NCI-H2029 (cell line): ENCODE results near the gene LENG9.

Experiments used
- DNase-seq: peaks from one replicate; lab custom pipeline; 2025; lab: John Stamatoyannopoulos, UW

LENG9 gene

DNA sequence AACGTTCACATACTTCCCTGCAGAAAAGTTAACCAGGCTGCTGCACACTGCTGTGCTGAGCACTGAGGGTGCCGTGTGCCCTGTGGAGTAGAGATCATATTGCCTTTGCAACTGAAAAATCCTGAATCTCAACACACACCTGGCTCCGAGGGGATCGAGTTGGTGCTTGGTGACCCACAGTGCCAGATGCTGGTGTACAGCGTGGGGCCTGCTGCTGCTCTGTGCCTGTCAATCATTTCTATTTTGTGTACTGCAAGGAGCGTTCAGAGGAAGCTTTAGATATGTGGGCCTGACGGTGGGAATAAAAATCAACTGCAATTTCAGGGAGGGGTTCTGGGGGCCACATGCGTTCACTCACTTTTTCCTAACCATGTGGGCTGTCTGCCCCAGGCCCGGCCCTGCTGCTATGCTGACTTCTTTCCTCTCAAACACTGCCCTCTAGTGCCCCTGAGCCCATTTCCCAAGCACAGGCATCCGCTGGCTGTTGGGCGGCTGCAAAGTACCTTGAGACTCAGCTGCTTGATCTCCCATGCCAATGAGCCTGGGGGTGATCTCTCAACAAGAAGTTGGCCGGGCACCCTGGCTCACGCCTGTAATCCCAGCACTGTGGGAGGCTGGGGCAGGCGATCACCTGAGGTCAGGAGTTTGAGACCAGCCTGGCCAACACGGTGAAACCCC is 24.3 kb downstream of the LENG9 start:
- no peak for DNase-seq

- DNase-seq, result no peak
These were observed 26.8 kb downstream of the LENG9 start for GRCh38 chr19:54436628-54437252.

DNA sequence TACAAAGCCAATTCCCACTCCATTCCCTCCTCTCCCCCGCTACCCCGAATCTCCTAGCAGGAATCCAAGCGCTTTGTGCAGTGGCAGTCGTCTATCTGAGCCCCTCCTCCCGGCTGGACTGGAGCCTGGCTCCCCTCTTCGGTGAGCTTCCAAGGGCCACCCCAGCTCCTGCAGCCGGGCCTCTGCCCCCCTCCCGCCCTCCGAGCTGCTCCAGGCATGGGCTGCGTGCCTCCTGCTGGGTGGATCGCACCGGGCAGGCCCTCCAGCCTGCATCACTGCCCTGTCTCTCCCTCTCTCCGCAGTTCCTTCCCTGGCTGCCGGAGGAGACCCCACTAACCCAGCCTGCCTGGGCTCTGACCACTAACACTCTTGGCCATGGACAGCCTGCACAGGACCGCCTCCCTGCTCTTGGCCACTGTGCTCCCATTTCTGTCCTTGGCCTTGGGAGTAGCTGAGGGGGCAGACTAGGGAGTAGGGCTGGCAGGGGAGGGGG is 27.5 kb downstream of the LENG9 start:
- no peak for DNase-seq

DNA sequence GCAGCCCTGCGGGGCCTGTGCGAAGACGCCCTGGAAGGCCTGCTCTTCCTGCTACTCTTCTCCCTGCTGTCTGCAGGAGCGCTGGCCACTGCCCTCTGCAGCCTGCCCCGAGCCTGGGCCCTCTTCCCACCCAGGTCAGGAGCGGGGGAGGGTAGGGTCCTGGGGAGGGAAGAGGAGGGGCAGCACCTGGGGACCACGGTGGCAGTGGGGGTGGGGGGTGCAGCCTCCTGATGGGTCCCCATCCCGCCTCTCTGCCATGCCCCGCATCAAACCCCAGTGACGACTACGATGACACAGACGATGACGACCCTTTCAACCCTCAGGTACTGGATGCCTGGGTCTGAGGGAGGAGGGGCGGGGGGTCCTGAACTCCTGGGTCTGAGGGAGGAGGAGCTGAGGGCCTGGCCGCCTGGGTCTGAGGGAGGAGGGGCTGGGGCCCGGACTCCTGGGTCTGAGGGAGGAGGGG is 28.0 kb downstream of the LENG9 start:
- no peak for DNase-seq

- no peak for DNase-seq
These were observed 28.7 kb downstream of the LENG9 start for GRCh38 chr19:54434873-54435214.

- no peak for DNase-seq
These were observed 29.3 kb downstream of the LENG9 start for GRCh38 chr19:54434112-54434872.

- no peak for DNase-seq
These were observed 29.9 kb downstream of the LENG9 start for GRCh38 chr19:54433697-54434096.

GRCh38 chr19:54432144-54432738 is 31.3 kb downstream of the LENG9 start:
- DNase-seq, result no peak

GRCh38 chr19:54431255-54431838 is 32.2 kb downstream of the LENG9 start:
- DNase-seq, result peak; percentile 84

GRCh38 chr19:54430306-54431254 is 33.0 kb downstream of the LENG9 start:
- DNase-seq, result no peak

- no peak for DNase-seq
These were observed 33.9 kb downstream of the LENG9 start for GRCh38 chr19:54429545-54430227.

GRCh38 chr19:54429176-54429495 is 34.4 kb downstream of the LENG9 start:
- no peak for DNase-seq

DNA sequence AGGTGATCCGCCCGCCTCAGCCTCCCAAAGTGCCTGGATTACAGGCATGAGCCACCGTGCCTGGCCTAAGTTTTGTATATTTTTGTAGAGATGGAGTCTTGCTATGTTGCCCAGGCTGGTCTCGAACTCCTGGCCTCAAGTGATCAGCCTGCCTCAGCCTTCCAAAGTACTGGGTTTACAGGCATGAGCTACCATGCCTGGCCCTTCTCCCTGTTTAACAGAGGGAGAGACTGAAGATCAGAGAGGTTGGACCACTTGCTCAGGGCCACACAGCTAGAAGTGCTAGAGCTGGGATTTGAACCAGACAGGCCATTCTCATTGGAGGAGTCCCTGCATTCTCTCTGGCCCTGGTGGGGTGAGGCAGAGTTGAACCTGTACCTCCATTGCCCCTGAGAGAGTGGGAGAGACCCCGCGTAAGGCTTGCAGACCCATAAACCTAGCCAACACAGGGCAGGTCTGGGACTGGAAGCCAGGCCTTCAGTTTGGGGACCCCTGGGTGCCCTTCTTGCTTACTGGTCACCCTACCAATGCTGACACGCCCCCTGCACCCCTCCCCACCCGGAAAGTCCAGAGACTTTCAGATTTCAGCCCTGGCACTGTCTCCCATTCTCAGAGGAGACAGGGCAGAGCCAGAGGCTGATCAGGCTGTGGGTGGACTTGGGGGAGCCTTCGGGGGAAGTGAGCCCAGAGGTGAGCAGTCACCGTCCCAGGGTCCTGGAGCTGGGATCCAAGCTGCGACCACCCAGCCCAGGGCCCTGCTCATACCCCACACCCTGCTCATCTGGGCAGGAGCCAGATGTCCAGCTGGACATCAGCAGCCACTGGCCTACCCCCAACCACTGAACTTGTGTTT is 35.0 kb downstream of the LENG9 start:
- DNase-seq, result no peak

GRCh38 chr19:54427586-54427985 is 36.0 kb downstream of the LENG9 start:
- DNase-seq, result no peak

DNA sequence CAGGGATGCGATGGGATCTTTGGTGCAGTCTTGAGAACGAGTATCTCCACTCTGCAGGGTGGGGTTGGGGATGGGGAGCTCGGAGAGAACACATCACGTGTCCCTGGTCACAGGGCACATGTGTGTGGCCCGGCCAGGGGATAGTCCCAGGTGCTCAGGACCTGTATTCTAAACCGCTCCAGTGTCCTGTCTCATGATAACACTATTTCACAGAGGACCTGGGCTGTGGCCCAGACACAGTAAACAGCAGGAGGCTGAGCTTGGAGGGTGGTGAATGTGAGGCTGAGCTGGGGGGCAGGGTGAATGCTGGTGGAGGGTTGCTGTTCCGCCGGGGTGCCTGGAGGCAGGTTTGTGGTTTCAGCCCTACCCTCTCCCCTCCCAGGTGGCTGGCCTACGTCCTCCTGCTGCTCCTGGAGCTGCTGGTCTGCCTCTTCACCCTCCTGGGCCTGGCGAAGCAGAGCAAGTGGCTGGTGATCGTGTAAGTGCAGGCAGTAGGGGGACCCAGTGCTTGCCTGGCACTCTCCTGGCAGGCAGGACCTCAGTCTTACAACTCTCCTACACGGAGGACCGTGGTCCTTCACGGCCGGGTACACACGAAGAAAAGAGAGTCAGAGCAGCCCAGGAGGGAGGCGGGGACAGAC is 37.2 kb downstream of the LENG9 start:
- no peak for DNase-seq

- no peak for DNase-seq
These were observed 38.2 kb downstream of the LENG9 start for GRCh38 chr19:54425382-54425723.

- DNase-seq, result no peak
These were observed 38.8 kb downstream of the LENG9 start for GRCh38 chr19:54424660-54425381.

GRCh38 chr19:54424201-54424600 is 39.4 kb downstream of the LENG9 start:
- no peak for DNase-seq

DNA sequence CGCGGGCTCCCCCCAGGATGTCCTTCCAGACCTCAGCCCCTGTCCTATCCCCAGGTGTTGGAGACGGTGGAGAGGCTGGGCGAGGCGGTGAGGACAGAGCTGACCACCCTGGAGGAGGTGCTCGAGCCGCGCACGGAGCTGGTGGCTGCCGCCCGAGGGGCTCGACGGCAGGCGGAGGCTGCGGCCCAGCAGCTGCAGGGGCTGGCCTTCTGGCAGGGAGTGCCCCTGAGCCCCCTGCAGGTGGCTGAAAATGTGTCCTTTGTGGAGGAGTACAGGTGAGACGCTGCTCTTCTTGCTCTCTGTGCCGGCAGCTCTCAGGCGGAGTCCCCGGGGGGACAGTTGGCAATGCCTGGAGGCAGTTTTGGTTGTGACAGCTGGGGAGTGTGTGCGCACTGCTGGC is 41.4 kb downstream of the LENG9 start:
- no peak for DNase-seq
